GM21737 (cell line): ENCODE measurements around the gene PXMP4.
"Not testable (repeated sequence)": the region's sequence is repeated elsewhere in the genome, so short reads cannot be mapped to it uniquely, and the experiment has no call there.

Source experiments
- ATAC-seq: cut with Tn5 transposase; IDR thresholded peaks from one replicate; pipeline ENCODE4 v1.9.1; 2021; ENCODE audit warnings: mild to moderate bottlenecking, moderate library complexity; ENCODE audit not compliant: unreplicated experiment

Gene PXMP4

DNA sequence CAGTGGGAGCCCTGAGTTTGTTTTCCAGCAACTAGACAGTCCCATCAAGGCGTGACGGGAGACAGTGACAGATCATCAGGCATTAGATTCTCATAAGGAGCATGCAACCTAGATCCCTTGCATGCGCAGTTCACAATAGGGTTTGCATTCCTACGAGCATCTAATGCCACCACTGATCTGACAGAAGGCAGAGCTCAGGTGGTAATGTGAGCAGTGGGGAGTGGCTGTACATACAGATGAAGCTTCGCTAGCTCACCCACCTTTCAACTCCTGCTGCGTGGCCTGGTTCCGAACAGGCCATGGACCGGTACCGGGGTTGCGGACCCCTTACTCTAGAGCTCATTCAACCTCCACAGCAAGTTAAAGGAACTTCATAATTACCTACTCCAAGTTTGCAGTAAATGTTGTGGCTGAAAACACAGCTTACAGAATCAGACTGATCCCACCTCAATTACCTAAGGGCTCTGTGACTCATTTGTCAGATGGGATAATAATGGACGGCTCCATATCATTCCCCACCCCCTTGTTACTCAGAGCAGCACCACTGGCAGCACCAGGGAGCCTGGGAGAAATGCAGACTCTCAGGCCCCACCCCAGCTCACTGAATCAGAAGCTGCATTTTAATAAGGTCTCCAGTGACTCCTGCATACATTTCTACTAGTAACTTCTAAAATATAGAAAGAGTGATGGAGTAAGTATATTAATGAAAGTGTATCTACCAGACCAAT, 15.7 kb downstream of the PXMP4 start:
- no peak for ATAC-seq

DNA sequence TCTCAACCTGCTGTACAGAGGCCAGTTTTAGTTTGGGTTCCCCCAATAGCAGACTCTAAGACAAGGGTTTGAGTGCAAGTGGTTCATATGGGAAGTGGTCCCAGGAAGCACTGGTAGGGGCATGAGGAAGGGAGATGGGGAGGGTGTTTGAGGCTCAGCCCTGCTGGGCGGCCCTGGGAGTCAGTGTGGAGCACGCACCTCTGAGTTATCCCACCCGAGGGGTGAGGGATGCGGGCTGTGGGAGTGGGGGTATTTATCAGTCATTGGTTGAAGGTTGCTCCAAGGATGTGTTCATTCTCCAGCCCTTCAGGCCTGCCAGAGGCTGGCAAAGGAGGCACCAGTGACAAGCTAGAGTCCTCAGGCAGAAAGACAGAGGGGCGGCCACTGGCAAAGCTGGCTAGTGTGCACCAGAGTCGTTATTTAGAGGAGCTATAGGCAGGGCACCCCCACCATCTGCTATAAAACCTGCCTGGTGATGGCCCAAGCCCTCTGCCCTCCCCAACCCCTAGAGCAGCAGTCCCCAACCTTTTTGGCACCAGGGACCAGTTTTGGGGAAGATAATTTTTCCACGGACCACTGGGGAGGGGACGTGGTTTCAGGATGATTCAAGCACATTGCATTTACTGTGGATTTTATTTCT, 16.5 kb downstream of the PXMP4 start:
- ATAC-seq, result no peak

DNA sequence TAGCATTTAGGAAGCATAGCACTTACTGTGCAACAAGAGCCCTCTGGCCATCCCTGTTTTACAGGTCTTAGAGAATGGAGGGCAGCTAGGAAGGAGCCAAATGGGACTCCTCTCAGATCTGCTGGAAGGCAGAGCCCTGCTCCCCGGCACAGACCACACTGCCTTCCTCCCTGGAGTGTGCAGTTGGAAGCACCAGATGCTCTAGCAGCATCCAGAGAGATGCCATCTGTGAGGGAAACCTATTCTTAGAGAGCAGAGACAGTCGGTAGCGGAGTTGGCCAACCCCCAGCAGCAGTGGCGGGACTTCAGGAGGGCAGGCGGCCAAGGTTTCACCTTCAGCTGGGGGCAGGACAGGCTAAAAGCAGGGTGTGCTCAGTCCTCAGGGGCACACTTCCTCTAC, 17.2 kb downstream of the PXMP4 start:
- ATAC-seq, result no peak

DNA sequence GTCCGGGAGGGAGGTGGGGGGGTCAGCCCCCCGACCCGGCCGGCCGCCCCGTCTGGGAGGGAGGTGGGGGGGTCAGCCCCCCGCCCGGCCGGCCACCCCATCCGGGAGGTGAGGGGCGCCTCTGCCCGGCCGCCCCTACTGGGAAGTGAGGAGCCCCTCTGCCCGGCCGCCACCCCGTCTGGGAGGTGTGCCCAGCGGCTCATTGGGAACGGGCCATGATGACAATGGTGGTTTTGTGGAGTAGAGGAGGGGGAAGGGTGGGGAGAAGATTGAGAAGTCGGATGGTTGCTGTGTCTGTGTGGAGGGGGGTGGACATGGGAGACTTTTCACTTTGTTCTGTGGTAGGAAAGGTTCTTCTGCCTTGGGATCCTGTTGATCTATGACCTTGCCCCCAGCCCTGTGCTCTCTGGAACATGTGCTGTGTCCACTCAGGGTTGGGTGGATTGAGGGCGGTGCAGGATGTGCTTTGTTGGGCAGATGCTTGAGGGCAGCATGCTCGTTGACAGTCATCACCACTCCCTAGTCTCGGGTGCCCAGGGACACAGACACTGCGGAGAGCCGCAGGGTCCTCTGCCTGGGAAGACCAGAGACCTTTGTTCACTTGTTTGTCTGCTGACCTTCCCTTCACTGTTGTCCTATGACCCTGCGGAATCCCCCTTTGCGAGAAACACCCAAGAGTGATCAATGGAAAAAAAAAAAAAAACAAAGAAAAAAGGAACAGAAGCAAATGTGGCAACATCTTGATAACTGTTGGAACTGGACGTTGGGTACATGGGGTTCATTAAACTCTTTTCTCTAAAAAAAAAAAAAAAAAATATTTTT, 18.3 kb downstream of the PXMP4 start:
- ATAC-seq, result no peak

DNA sequence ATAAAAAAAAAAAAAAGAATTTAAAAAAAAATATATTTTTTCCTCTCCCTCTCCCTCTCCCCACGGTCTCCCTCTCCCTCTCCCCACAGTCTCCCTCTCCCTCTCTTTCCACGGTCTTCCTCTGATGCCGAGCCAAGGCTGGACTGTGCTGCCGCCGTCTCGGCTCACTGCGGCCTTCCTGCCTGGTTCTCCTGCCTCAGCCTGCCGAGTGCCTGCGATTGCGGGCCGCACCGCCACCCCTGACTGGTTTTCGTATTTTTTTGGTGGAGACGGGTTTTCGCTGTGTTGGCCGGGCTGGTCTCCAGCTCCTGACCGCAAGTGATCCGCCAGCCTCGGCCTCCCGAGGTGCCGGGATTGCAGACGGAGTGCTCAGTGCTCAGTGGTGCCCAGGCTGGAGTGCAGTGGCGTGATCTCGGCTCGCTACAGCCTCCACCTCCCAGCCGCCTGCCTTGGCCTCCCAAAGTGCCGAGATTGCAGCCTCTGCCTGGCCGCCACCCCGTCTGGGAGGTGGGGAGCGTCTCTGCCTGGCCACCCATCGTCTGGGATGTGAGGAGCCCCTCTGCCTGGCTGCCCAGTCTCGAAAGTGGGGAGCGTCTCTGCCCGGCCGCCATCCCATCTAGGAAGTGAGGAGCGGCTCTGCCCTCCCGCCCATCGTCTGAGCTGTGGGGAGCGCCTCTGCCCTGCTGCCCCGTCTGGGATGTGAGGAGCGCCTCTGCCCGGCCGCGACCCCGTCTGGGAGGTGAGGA, 19.2 kb downstream of the PXMP4 start:
- not testable (repeated sequence) for ATAC-seq

DNA sequence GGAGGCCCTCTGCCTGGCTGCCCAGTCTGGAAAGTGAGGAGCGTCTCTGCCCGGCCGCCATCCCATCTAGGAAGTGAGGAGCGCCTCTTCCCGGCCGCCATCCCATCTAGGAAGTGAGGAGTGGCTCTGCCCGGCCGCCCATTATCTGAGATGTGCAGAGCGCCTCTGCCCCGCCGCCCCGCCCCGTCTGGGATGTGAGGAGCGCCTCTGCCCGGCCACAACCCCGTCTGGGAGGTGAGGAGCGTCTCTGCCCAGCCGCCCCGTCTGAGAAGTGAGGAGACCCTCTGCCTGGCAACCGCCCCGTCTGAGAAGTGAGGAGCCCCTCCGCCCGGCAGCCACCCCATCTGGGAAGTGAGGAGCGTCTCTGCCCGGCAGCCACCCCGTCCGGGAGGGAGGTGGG, 21.1 kb downstream of the PXMP4 start:
- ATAC-seq, result not testable (repeated sequence)

DNA sequence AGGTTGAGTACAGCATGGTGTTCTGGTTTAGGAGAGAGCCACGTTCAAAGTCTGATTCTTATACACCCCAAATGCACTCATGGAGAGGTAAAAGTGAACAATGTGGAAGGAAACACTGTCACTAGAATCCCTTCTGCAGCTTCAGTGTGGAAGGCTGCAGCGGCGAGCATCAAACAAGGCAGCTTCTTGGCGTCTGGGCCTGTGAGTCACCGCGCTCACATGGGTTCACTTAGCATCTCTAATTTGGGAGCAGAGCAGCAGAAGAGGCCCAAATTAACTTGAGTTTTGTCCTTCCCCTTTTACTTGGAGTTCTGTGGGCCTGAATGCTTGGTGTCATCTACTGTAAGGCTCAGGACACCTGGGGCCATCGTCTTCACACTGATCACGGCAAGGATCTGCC, 23.0 kb downstream of the PXMP4 start:
- no peak for ATAC-seq

DNA sequence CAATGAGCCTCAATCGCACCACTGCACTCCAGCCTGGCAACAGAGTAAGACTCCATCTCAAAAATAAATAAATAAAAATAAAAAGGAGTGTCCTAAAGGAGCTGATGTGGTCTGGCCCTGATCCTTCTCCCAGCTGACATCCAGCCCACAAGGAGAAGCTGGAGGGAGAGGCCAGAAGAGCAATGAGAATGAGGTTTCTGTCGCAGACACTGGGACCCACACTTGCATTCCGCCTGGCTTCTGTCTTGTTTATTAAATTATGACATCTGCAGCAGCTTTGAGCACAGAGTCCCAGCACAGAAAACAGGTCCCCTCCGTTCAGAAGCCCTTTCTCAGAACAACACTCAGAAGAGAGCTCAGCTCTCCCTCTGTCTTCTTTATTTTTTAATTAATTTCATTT, 23.7 kb downstream of the PXMP4 start:
- no peak for ATAC-seq

DNA sequence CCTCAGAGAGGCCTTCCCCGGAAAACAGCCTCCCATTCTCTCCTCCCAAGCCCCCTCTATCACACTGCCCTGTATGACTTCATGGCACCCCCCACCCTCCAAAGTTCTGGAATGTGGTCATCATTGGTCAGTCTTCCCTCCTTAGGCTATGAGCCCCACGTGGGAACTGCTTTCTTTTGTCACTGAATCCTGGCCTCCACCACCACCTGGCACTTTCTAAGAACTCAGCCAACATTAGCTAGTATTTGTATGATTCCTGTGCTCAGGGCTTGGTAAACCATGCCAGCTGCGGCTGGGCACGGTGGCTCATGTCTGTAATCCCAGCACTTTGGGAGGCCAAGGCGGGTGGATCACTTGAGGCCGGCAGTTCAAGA, 25.5 kb downstream of the PXMP4 start:
- ATAC-seq, result no peak

DNA sequence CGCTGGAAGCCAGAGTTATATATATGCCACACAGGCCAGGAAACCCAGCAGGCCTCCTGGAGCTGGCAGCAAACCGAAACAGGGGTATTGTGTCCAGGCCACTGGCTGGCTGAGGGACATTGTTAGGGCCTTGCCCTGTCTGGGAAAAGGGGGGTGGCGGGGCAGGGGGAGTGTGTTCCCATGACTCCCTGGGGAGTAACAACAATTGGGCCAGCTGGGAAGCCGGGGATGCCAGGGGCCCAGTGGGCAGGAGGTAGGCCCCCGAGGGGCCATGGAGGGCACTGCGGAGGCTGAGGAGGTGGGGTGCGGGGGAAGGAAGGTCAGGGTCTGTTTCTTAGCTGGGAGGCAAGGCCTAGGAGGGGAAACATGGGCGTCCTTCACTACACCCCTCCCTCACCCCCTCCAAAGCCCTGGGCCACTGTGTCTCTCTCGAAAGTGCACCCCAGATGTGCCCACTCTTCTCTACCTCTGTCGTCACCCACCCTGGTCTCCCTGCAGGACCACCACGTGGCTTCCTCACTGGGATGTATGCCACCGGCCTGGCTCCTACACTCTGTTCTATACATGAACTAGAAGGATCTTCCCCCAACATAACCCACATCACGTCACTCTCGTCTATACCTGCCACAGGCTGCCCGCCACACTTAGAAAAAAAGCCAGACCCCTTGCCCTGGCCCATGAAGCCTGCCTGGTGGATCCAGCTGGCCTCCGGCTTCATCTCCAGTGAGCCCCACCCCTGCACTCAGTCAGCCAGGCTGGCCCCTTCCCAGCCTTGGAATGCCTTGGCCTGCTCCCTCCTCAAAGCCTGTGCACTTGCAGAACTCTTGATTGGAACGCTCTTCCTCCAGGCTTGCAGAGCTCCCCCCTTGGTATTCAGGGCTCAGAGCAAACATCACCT, 26.1 kb downstream of the PXMP4 start:
- no peak for ATAC-seq

DNA sequence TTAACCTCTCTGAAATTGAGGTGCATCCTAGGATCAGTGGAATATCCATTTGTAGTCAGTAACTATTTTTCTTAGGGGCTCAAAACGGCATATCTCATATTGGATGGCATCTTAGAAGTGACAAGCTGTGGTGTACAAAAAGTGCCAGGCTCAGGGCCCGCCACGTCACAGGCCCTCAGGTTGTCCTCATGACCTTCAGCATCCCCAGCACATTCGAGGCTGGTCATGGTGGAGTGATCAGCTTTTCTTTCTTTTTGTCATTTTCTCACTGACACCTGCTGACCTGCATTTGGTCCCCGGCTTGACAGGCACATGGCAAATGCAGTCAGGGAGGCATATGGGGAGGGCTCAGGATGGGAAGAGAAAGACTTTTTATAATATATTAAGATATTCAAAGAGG, 26.8 kb downstream of the PXMP4 start:
- no peak for ATAC-seq

DNA sequence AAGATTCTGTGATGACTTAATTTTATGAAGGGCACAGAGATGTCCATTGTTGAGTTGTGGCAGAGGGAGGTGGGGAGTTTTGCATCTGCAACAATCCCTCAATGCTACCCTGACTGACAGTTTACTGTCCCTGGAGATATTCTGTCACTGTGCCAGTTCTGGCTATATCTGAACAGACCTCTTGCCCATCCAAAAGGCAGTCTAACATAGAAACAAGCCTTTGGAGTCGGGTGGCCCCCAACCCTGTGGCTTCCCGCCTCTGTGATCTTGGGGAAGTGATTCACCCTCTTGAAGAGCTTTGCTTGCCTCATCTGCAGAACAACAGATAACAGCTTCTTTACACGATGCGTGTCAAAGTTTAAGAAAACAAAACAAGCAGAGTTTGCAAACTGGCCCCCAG, 30.1 kb downstream of the PXMP4 start:
- no peak for ATAC-seq

DNA sequence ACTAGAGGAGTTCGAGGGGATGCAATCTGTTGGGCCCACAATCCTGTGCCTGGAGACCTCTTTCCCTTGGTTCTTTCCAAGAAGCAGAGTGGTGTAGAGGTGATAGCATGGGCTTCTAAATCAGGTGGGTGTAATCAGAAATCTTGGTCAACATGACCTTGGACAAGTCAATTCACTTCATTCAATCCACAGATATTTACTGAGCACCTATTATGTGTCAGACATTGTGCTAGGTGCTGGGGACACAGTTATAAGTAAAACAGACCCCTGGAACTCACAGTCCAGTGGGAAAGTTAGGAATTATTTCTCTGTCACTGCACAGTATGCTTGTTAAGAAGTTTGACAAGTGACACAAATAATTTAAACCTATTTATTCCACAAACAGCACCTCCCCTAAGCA, 30.6 kb downstream of the PXMP4 start:
- no peak for ATAC-seq

DNA sequence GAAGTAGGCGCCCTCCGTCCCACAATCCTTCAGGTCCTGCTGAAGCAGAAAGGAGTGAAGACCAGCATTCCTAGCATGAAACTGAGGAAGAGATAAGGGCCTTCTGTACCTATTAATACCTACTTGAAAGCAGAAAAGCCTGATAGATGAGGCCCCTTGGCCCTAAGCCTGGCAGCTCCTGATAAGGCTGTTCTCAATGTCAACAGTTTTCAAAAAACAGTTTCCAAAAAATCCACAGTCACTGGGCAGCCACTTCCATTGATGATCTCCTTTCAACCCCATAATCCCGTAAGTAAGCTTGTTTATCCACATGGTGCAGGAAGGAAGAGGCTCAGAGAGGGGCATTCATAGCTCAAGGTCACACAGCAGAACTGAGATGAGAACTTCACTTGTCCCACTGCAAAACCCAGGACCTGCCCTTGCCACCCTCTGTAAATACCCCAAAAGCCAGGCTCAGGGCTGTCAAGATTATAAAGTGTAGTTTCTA, 31.1 kb downstream of the PXMP4 start:
- ATAC-seq, result no peak

DNA sequence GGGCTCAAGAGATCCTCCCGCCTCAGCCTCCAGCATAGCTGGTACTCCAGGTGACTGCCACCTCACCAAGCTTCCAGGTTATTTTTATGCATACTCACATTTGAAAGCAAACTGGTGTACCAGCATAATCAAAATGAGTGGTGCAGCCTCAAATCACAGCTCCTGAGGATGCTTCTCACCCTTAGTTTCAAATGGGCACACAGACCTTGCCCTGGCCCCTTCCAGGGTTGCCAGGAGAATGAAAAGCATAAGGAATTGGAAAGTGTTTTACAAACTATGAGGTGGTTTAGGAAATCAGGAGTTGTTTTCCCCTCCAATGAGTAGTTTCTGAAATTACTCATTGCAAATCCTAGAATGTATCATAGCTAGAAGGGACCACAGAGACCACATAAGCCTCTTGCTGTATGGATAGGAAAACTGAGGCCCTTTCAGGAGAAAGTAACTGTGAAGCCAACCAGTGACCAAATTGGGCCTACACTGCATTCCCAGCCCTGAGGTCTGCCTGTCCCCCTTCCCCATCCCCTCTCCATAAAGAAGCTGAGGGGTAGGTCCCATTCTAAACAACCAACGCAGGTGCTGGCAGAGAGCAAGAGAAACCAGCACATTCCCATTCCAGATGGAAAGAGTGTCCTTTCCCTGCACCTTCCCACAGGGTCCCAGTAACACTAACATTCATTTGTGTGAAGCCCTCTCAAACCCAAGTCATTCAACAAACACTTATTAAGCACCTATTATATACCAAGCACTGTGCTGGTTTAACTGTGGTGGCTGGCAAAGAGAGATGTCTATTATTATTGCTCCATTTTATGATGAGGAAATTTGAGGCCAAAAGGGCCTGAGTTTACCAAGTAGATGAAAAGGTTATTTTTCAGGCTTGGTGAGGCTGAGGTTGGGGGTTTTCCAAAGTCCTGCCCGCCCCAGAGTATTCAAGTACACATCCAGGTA, 31.8 kb downstream of the PXMP4 start:
- no peak for ATAC-seq

DNA sequence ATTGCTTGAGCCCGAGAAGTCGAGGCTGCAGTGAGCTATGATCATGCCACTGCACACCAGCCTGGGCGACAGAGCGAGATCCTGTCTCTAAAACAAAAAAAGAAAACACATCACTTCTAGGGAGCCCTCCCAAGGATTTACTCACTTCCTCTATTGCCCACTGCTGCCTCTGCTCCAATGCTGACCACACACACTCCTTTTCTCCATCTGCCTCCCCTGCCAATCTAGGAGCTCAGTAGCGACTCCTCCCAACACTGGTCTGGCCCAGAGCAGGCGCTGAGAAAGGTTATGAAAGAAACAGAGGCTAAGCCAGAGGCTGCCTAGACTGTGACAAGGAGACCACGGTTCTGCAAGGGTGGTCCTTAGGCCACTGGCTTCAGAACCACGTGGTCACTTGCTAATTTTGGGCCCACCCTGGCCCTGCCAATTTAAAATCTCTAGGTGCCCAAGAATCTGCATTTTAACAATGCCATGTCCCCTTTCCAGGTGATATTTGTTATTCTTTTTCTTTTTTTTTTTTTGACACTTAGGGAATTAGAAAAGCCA, 32.7 kb downstream of the PXMP4 start:
- ATAC-seq, result no peak

DNA sequence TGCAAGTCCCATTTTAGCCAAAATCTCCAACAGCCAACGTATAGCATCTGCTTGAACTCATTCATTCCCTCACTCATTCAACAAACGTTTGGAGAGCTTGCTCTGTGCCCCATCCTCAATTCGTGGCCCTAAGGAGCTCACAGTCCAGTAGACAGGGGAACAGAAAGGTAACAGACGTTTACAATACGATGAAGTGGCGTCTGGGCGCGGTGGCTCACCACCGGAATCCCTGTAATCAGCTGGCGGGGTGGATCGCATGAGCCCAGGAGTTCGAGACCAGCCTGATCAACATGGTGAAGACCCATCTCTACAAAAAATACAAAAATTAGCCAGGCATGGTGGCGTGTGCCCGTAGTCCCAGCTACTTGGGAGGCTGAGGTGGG, 33.1 kb downstream of the PXMP4 start:
- no peak for ATAC-seq

DNA sequence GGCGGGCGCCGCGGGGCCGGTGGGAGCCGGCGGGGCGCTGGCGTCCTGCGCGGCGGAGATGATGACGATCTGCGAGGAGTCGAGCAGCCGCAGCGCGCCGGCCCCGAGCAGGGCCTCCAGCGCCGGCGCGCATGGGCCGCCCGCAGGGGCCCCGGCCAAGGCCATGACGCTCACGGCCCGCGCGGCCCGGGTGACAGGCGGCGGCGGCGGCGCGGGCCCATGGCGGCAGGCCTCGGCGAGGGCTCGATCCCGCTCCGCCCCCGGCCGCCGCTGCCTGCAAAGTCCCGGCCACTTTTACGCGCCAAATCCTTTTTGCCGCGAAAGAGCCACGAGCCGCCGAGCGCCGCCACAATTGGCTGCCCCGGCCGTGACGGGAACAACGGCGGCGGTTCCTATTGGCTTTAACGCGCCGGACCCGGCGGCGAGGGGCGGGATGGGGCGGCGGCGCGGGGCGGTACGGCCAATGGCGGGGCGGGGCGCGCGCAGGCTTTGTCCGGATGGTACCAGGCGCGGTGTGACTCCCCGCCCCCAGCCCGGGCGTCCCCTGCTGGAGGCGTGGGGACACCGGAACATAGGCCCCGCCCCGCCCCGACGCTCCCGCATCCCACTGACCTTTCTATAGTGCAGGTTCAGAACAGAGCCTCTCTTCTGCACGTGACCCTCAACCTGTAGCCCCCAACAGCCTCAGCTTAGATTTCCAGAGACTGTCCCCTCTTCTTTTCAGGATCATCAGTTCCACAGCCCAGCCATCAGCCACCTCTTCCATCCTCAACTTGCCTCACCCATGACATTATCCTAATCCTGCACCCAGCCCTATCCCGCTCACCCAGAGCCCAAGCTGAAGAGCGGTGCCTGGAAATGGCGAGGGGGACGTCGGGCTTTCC, 33.8 kb downstream of the PXMP4 start, which contains the start of gene E2F1:
Gene E2F1, minus strand, starts transcription at position 286 of the 884 bp plus-strand sequence. Its CDS starts 121 bp downstream, at position 165.
- peak; percentile 81 for ATAC-seq
